Measurements from ENCODE around the gene OR6A2. TPM values are rescaled to one million over a fixed set of nuclear protein-coding genes. Genes with fewer than 3 reads are reported as not detected.

Gene OR6A2
- total and polyA plus RNA-seq, 10 of the 15 experiments (the other 5 are each of a cell fraction or from before 2014, with no cell fraction given), result 0.04 to 0.17 TPM; not detected in 8

- ChIA-PET SMC1A (ENCODE audit: uncharacterized antibody, unreplicated experiment) (no interaction called here), RAD21 (ENCODE audit: unreplicated experiment) (no interaction called here), CTCF (interaction anchor here (1.4 kb wide), 1 partner anchor 33 kb away, joined by 4 read pairs; no protein-coding TSS in a partner anchor), POLR2A (no interaction called here)
- no peaks in the 10 kb centered on the region; a peak in 1 of 4 replicates for H3K27me3 ChIP-seq (replicated peaks in 1 of 2; ENCODE audit: control insufficient read depth in 2 of 2, insufficient read depth in 2 of 2, low read length in 1 of 2)
- in situ Hi-C loops (cut with MboI), result no loop called here
- ATAC-seq, result no peak
- no peak within 1 kb of the TSS for H3K9ac ChIP-seq (ENCODE audit: control insufficient read depth, insufficient read depth, low read length)
- H2AFZ ChIP-seq (ENCODE audit: control insufficient read depth, low read depth, low read length), result no peak within 1 kb of the TSS
- DNase-seq (ENCODE audit: low read depth, low spot score), result no peak
- no peak for FAIRE-seq
- TF ChIP-seq NFYA (IDR thresholded peaks at IDR 0.05; ENCODE audit: borderline replicate concordance, low read depth, low read length), result no peak
- TF ChIP-seq BCLAF1 (IDR thresholded peaks at IDR 0.05), result no peak
- TF ChIP-seq HSF1 (IDR thresholded peaks at IDR 0.05; ENCODE audit: low read depth, low read length), result no peak
- no peak for TF ChIP-seq KLF5 (IDR thresholded peaks at IDR 0.05; ENCODE audit: partially characterized antibody)
- TF ChIP-seq ESRRA (IDR thresholded peaks at IDR 0.05; ENCODE audit: low read length), result no peak
- TF ChIP-seq IRF5 (IDR thresholded peaks at IDR 0.05; ENCODE audit: borderline replicate concordance), result no peak
- no peak for TF ChIP-seq CHD1 (IDR thresholded peaks at IDR 0.05; ENCODE audit: low read depth, low read length)
- TF ChIP-seq, protein P1, sequence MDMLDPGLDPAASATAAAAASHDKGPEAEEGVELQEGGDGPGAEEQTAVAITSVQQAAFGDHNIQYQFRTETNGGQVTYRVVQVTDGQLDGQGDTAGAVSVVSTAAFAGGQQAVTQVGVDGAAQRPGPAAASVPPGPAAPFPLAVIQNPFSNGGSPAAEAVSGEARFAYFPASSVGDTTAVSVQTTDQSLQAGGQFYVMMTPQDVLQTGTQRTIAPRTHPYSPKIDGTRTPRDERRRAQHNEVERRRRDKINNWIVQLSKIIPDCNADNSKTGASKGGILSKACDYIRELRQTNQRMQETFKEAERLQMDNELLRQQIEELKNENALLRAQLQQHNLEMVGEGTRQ (IDR thresholded peaks at IDR 0.05; ENCODE audit: borderline replicate concordance, low read depth, low read length), result no peak
- TF ChIP-seq HCFC1 (IDR thresholded peaks at IDR 0.05; ENCODE audit: low read length), result no peak
- no peak for TF ChIP-seq SIX5 (IDR thresholded peaks at IDR 0.05; ENCODE audit: low read depth, low read length, severe bottlenecking)
- no peak for TF ChIP-seq YY1 (IDR thresholded peaks at IDR 0.05; ENCODE audit: low read depth, low read length)
- H3K4me3 ChIP-seq, result no peak within 1 kb of the TSS
- H3K9me3 ChIP-seq (replicated peaks; ENCODE audit: control insufficient read depth, insufficient read depth, low read length), result no peaks in the 10 kb centered on the region
- intact Hi-C loops (cut with micrococcal nuclease; ENCODE audit: unreplicated experiment), result no loop called here
- H3K4me2 ChIP-seq (ENCODE audit: control insufficient read depth, insufficient read depth), result no peak within 1 kb of the TSS
- no TSS peak for BruUV-seq (replicated peaks)
- H3K79me2 ChIP-seq (ENCODE audit: control insufficient read depth, insufficient read depth, low read length), result no peaks in the 10 kb centered on the region
- 0% methylated on average over 3 of the region's 3 CpGs for WGBS (ENCODE audit: insufficient coverage, insufficient replicate concordance, low lambda C conversion rate, missing lambda C conversion rate)
- no peak within 1 kb of the TSS for H3K27ac ChIP-seq (ENCODE audit: control insufficient read depth, insufficient read depth)
- H4K20me1 ChIP-seq (ENCODE audit: control insufficient read depth, insufficient read depth), result no peaks in the 10 kb centered on the region
- H3K36me3 ChIP-seq (ENCODE audit: control insufficient read depth in 2 of 2, insufficient read depth in 2 of 2, low read length in 1 of 2), result no peaks in the 10 kb centered on the region
- no peaks in the 10 kb centered on the region for H3K4me1 ChIP-seq (ENCODE audit: control insufficient read depth, insufficient read depth, low read length)
Measured at GRCh38 chr11:6845383-6845782, 45.9 kb upstream of the OR6A2 start, which contains the start of gene OR10A5. OR10A5 (plus strand) TSS chr11:6845683; CDS start chr11:6845683, 0 bp downstream.
